HG03066 (cell line): ENCODE measurements around the gene TMEM44.

ENCODE experiments used
- ATAC-seq: cut with Tn5 transposase; IDR thresholded peaks from one replicate; pipeline ENCODE4 v1.9.1; 2021; ENCODE audit warnings: low read depth; ENCODE audit not compliant: unreplicated experiment

TMEM44 gene

DNA sequence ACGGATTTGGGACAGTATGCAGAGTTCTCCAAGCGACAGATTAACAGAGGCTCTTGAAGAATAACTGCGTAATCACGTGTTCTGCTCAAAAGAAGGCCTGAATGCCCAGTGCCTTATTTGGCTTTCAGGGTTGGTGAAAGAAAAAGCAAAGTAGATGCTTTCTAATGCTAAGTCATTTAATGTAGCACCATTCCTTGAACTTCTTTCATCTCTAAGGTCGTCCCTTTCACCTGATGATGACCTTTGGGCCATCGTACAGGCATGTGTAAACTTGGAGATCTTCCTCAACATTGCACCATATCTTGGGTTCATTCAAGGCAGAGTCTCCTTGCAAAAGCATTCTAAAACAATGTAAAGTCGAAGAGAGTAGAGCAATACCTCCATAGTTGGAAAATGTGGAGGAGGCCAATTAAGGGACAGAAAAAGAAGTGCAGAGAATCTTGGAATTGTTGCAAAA lies 48.9 kb downstream of the TMEM44 start:
- ATAC-seq = peak; percentile 11

DNA sequence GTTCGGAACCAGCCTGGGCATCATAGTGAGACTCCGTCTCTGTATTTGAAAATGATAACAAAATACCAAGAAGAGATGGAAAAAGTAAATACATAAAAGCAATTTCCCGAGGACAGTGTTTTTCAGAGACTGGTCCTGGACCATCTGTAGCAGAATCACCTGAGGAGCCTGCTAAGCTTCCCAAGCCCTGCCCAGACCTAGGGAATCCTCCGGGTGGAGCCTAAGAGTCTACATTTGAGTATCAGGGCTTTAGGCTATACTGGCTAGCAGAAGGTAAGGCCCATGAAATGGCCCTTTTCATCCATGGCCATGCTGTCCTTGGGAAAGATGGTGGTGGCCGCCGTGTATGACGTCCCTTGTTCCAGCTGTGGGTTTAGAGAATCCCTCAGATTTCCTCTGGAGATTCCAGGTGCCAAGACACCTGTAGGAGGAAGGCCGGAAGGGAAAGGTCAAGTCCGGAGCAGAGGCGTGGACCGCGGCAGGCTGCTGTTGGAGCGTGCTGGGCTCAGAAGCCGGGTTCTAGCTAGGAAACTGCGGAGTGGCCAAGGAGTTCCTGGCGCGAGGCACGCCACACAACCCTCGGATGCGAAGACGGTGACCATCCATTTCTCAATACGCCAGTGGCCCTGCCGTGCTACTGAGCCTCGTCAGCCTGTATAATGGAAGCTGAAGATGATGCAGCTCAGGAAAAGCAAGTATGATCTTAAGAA lies 50.9 kb downstream of the TMEM44 start:
- ATAC-seq = no peak

DNA sequence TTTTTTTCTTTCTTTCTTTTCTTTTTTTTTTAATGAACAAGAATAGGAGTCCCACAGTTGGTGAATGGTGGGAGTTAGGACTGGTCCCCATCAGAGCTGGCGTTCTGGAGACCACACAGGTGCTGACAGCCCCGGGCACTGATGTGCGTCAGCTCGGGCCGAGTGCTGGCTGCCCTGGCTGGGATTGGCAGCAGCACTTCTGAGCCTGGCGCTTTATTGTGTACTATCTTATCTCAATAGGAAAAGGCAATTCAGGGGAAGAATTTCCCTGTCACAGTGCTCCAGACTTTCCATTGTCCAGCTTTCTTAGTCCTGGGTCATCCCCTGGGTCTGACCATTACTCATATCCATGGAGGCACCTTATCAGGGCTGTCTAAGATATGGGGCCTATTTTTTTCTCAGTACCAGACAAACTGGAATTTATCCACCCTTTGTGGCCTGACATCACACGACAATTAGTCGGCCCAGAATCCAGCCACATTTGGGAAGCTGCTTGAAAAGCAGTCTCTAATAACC lies 54.1 kb downstream of the TMEM44 start:
- no peak for ATAC-seq

GRCh38 chr3:194577986-194578905 lies 55.0 kb downstream of the TMEM44 start:
- ATAC-seq = no peak

- ATAC-seq = no peak
These were observed 57.6 kb downstream of the TMEM44 start for GRCh38 chr3:194575484-194576210.

DNA sequence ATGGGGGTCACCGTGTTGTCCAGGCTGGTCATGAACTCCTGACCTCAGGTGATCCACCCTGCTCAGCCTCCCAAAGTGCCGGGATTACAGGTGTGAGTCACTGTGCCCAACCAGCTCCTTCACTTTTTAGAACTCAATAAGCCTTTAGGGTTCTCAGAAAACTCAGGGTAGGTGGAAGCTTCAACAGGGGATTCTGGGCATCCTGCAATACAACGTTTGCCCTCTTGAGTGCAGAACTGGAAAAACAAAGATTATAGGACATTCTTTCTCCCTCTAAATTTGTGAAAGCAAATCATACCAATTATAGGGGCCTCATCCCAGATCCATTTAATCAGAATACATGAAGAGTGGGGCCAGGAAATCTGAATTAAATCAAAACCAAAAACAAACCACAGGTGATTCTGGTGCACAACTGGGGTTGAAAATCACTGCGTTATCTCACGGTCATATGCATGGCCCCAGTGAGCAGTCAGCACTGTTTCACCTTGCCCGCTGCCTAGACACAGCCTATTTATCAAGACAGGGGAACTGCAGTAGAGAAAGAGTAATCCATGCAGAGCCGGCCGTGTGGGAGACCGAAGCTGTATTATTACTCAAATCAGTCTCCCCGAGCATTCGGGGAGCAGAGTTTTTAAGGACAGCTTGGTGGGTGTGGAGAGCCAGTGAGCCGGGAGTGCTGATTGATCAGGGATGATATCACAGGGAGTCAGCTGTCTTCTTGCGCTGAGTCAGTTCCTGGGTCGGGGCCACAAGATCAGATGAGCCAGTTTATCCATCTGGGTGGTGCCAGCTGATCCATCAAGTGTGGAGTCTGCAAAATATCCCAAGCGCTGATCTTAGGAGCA lies 58.4 kb downstream of the TMEM44 start:
- no peak for ATAC-seq

DNA sequence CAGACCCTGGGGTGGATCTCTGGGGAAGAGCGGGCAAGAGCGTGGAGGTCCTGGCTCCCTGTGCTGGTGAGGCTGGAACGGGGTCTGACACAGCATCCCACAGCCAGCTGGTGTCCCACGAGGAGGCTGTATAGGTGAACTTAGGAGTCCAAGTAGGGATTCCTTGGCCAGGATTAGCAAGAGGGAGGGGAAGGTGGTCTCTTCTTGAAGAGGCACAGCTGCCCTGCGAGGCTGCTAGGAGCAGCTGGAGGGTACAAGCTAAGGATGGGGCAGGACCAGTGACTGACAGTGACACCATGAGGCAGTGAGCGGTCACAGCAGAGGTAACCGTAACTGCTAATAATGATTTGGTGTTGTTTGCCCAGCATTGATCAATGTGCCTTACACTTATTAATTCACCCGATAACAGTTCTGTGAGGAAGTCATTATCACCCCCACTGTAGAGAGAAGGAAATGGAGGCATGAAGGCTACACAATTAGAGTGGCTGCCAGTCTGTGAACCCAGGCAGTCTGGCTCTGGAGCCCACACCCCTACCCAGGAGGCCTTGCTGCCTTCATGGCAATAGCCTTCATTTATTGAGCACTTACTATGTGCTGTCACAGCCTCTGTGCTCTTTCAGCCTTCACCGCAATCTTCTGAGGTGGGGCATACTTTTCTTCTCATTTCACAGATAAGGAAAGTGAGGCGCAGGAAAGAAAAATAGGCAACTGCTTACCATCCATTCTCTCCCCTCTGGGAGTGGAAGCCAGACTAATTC lies 59.4 kb downstream of the TMEM44 start:
- ATAC-seq = peak; percentile 81

DNA sequence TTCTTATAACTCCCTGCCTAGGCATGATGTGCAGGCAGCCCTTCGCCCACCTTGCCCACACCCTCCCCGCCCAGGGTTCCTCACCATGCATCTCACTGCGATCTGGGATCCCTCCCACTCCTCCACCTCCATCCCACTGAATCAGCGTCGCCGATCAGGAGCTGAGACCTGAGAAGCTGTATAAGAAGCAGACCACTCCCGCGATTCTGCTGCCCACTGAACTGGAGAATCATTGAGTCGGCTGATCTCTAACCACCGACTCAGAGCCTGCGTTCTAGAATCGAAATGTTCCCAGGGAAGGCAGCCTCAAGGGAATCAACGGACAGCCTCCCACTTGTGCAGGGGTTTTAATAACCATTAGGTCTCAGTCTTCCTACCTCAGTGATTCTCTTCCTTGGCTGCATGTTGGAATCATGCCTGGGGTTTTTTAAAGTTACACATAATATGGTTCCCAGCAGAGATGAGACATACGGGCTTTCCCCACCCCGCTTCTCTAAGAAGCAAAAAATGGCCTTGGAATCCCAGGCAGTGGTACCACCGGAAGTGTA lies 60.2 kb downstream of the TMEM44 start:
- ATAC-seq = no peak

GRCh38 chr3:194572143-194572789 lies 61.0 kb downstream of the TMEM44 start:
- ATAC-seq = no peak

- no peak for ATAC-seq
These were observed 61.6 kb downstream of the TMEM44 start for GRCh38 chr3:194571491-194572142.

GRCh38 chr3:194570898-194571297 lies 62.3 kb downstream of the TMEM44 start:
- ATAC-seq = no peak

- ATAC-seq = no peak
These were observed 63.0 kb downstream of the TMEM44 start for GRCh38 chr3:194570235-194570634.

- no peak for ATAC-seq
These were observed 64.0 kb downstream of the TMEM44 start for GRCh38 chr3:194569252-194569651.

- no peak for ATAC-seq
These were observed 67.5 kb downstream of the TMEM44 start for GRCh38 chr3:194565597-194566190.

DNA sequence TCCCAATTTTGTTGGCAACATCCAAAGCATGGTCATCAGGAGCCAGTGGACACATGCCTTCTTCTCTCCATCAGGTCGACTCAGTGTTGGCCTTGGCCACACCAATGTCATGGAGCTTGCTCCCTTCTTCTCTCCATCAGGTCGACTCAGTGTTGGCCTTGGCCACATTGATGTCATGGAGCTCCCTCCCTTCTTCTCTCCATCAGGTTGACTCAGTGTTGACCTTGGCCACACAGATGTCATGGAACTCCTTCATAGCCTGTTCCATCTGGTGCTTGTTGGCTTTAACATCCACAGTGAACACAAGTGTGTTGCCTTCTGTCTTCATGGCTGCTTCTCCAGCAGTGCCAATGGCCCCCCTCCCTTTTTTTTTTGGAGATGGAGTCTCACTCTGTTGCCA lies 70.2 kb downstream of the TMEM44 start:
- ATAC-seq = no peak

GRCh38 chr3:194561306-194561974 lies 71.8 kb downstream of the TMEM44 start:
- ATAC-seq = no peak

GRCh38 chr3:194560047-194560446 lies 73.2 kb downstream of the TMEM44 start:
- no peak for ATAC-seq
